ENCODE results near the gene TOMM20.

DNA sequence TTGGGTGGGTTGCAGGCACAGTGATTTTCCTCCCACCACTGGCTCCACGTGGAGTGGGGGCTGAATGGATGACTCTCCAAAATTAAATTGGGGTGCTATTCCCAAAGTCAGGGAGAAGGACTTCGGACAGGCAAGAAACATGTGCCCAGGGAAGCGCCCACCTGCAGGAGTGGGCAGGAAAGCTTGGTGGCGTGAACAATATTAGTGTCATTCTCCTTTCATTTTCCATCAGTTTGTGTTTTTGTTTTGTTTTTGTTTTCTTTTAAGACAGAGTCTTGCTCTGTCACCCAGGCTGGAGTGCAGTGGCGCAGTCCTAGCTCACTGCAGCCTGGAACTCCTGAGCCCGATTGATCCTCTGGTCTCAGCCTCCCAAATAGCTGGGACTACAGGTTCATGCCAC lies 30.1 kb downstream of the TOMM20 start:
- TF ChIP-seq, protein P1, sequence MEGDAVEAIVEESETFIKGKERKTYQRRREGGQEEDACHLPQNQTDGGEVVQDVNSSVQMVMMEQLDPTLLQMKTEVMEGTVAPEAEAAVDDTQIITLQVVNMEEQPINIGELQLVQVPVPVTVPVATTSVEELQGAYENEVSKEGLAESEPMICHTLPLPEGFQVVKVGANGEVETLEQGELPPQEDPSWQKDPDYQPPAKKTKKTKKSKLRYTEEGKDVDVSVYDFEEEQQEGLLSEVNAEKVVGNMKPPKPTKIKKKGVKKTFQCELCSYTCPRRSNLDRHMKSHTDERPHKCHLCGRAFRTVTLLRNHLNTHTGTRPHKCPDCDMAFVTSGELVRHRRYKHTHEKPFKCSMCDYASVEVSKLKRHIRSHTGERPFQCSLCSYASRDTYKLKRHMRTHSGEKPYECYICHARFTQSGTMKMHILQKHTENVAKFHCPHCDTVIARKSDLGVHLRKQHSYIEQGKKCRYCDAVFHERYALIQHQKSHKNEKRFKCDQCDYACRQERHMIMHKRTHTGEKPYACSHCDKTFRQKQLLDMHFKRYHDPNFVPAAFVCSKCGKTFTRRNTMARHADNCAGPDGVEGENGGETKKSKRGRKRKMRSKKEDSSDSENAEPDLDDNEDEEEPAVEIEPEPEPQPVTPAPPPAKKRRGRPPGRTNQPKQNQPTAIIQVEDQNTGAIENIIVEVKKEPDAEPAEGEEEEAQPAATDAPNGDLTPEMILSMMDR (conservative IDR thresholded peaks at IDR 0.05; ENCODE audit: low read depth, low read length): no peak
- TF ChIP-seq EZH2 (IDR thresholded peaks at IDR 0.05; ENCODE audit: borderline replicate concordance, low read depth, low read length, poor library complexity, severe bottlenecking): no peak

All from A673 (cell line).